WTC11 (cell line): ENCODE measurements around the gene STK24.

Source experiments
- FOXK1 ChIP-seq: sonication (generic); formaldehyde crosslinking; IDR thresholded peaks from 2 replicates; pipeline ENCODE4 v1.8.0; 2022; ENCODE audit warnings: mild to moderate bottlenecking, moderate library complexity, missing genetic modification reagents
- JUN ChIP-seq: sonication (generic); formaldehyde crosslinking; IDR thresholded peaks from 2 replicates; pipeline ENCODE4 v1.8.0; 2023; ENCODE audit warnings: mild to moderate bottlenecking, missing genetic modification reagents
- NFYB ChIP-seq: sonication (generic); formaldehyde crosslinking; conservative IDR thresholded peaks from 2 replicates; pipeline ENCODE4 v1.8.0; 2022; ENCODE audit warnings: low read depth, missing genetic modification reagents
- RELA ChIP-seq: sonication (generic); formaldehyde crosslinking; IDR thresholded peaks from 2 replicates; pipeline ENCODE4 v1.8.1; 2022; ENCODE audit warnings: missing genetic modification reagents, mild to moderate bottlenecking, borderline replicate concordance
- SP1 ChIP-seq: sonication (generic); formaldehyde crosslinking; conservative IDR thresholded peaks from 2 replicates; pipeline ENCODE4 v1.8.1; 2022; ENCODE audit warnings: missing genetic modification reagents
- ZNF121 ChIP-seq: sonication (generic); formaldehyde crosslinking; IDR thresholded peaks from 2 replicates; pipeline ENCODE4 v1.8.0; 2023; ENCODE audit warnings: missing genetic modification reagents
- TF ChIP-seq, protein P1 (sequence below): fragments of 200-600 bp; IDR thresholded peaks from 2 replicates; pipeline ENCODE4 v1.8.0; 2022; ENCODE audit warnings: antibody characterized with exemption
- TF ChIP-seq, protein P2 (sequence below): sonication (generic); formaldehyde crosslinking; IDR thresholded peaks from 2 replicates; pipeline ENCODE4 v1.8.1; 2023; ENCODE audit warnings: mild to moderate bottlenecking, missing genetic modification reagents, borderline replicate concordance
- TF ChIP-seq, protein P3 (sequence below): sonication (generic); formaldehyde crosslinking; IDR thresholded peaks from 2 replicates; pipeline ENCODE4 v1.8.1; 2023; ENCODE audit warnings: mild to moderate bottlenecking, missing genetic modification reagents
- TF ChIP-seq, protein P4 (sequence below): sonication (generic); formaldehyde crosslinking; IDR thresholded peaks from 2 replicates; pipeline ENCODE4 v1.8.0; 2022; ENCODE audit warnings: mild to moderate bottlenecking, missing genetic modification reagents

DNA sequence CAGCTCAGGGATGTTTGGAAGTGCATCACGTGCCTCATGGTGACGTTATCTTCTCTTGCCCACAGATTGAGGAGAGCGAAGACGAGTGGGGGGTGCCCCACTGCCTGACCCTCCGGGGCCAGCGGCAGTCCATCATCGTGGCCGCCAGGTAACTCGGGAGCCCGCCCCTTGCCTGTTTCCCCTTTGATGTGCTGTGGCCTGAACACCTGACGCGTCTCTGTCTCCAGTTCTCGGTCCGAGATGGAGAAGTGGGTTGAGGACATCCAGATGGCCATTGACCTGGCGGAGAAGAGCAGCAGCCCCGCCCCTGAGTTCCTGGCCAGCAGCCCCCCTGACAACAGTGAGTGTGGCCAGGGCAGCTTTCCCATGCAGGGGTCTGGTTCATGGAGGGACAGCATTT is 137.0 kb downstream of the STK24 start:
- TF ChIP-seq, protein P1, sequence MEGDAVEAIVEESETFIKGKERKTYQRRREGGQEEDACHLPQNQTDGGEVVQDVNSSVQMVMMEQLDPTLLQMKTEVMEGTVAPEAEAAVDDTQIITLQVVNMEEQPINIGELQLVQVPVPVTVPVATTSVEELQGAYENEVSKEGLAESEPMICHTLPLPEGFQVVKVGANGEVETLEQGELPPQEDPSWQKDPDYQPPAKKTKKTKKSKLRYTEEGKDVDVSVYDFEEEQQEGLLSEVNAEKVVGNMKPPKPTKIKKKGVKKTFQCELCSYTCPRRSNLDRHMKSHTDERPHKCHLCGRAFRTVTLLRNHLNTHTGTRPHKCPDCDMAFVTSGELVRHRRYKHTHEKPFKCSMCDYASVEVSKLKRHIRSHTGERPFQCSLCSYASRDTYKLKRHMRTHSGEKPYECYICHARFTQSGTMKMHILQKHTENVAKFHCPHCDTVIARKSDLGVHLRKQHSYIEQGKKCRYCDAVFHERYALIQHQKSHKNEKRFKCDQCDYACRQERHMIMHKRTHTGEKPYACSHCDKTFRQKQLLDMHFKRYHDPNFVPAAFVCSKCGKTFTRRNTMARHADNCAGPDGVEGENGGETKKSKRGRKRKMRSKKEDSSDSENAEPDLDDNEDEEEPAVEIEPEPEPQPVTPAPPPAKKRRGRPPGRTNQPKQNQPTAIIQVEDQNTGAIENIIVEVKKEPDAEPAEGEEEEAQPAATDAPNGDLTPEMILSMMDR, result no peak
- TF ChIP-seq FOXK1 (CRISPR knock-in tag) (no peak), ZNF121 (CRISPR knock-in tag) (no peak), RELA (no peak), SP1 (CRISPR knock-in tag) (no peak), NFYB (CRISPR knock-in tag) (no peak), JUN (CRISPR knock-in tag) (no peak)
- TF ChIP-seq, protein P2, sequence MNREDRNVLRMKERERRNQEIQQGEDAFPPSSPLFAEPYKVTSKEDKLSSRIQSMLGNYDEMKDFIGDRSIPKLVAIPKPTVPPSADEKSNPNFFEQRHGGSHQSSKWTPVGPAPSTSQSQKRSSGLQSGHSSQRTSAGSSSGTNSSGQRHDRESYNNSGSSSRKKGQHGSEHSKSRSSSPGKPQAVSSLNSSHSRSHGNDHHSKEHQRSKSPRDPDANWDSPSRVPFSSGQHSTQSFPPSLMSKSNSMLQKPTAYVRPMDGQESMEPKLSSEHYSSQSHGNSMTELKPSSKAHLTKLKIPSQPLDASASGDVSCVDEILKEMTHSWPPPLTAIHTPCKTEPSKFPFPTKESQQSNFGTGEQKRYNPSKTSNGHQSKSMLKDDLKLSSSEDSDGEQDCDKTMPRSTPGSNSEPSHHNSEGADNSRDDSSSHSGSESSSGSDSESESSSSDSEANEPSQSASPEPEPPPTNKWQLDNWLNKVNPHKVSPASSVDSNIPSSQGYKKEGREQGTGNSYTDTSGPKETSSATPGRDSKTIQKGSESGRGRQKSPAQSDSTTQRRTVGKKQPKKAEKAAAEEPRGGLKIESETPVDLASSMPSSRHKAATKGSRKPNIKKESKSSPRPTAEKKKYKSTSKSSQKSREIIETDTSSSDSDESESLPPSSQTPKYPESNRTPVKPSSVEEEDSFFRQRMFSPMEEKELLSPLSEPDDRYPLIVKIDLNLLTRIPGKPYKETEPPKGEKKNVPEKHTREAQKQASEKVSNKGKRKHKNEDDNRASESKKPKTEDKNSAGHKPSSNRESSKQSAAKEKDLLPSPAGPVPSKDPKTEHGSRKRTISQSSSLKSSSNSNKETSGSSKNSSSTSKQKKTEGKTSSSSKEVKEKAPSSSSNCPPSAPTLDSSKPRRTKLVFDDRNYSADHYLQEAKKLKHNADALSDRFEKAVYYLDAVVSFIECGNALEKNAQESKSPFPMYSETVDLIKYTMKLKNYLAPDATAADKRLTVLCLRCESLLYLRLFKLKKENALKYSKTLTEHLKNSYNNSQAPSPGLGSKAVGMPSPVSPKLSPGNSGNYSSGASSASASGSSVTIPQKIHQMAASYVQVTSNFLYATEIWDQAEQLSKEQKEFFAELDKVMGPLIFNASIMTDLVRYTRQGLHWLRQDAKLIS, result no peak
- TF ChIP-seq, protein P3, sequence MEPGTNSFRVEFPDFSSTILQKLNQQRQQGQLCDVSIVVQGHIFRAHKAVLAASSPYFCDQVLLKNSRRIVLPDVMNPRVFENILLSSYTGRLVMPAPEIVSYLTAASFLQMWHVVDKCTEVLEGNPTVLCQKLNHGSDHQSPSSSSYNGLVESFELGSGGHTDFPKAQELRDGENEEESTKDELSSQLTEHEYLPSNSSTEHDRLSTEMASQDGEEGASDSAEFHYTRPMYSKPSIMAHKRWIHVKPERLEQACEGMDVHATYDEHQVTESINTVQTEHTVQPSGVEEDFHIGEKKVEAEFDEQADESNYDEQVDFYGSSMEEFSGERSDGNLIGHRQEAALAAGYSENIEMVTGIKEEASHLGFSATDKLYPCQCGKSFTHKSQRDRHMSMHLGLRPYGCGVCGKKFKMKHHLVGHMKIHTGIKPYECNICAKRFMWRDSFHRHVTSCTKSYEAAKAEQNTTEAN (CRISPR knock-in tag), result no peak
- TF ChIP-seq, protein P4, sequence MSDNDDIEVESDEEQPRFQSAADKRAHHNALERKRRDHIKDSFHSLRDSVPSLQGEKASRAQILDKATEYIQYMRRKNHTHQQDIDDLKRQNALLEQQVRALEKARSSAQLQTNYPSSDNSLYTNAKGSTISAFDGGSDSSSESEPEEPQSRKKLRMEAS (CRISPR knock-in tag), result no peak
